ENCODE measurements around the gene CTAGE9.

DNA sequence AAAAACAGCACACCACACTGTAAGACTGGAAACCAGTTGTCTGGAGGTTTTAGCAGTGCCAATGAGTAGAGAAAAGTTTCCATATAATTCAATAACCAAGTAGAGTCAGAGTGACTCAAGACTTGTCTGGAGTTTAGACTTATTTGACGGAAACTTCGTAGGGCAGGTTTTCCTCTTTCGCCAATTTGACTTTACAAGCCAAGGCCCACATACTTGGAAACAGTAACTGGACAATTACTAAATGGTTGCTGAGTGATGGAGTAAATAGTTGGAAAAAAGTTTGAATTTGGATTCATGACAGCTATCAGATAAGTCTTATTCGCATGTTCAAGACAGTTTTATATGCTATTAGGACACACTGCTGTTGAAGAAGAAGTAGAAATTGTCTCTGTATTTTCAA, 48.1 kb upstream of the CTAGE9 start:
- TF ChIP-seq, protein P1, sequence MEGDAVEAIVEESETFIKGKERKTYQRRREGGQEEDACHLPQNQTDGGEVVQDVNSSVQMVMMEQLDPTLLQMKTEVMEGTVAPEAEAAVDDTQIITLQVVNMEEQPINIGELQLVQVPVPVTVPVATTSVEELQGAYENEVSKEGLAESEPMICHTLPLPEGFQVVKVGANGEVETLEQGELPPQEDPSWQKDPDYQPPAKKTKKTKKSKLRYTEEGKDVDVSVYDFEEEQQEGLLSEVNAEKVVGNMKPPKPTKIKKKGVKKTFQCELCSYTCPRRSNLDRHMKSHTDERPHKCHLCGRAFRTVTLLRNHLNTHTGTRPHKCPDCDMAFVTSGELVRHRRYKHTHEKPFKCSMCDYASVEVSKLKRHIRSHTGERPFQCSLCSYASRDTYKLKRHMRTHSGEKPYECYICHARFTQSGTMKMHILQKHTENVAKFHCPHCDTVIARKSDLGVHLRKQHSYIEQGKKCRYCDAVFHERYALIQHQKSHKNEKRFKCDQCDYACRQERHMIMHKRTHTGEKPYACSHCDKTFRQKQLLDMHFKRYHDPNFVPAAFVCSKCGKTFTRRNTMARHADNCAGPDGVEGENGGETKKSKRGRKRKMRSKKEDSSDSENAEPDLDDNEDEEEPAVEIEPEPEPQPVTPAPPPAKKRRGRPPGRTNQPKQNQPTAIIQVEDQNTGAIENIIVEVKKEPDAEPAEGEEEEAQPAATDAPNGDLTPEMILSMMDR (conservative IDR thresholded peaks at IDR 0.05; ENCODE audit: low read depth, low read length): no peak
- TF ChIP-seq EZH2 (IDR thresholded peaks at IDR 0.05; ENCODE audit: low read length, unreplicated experiment): no peak
